Hepatocyte (in vitro differentiated cells): Measurements from ENCODE around the gene ZNF48. TPM values are rescaled to one million over a fixed set of nuclear protein-coding genes. Genes with fewer than 3 reads are reported as not detected.

ENCODE experiments used
- DNase-seq: peaks from one replicate; pipeline ENCODE4 v3.0.0-alpha.2; 2016; ENCODE audit warnings: low spot score
- H2AFZ ChIP-seq: fragments of 200-600 bp; sonication (generic); 2 replicates; pipeline ENCODE4 v1.6.0; 2016; ENCODE audit warnings: antibody characterized with exemption, mild to moderate bottlenecking
- H3K27ac ChIP-seq: fragments of 200-600 bp; sonication (generic); 2 replicates; pipeline ENCODE4 v1.5.1; 2016; ENCODE audit warnings: mild to moderate bottlenecking
- H3K27me3 ChIP-seq: fragments of 200-600 bp; sonication (generic); 2 replicates; pipeline ENCODE4 v1.6.1; 2016
- H3K36me3 ChIP-seq: fragments of 200-600 bp; sonication (generic); replicated peaks from 2 replicates; pipeline ENCODE4 v1.5.1; 2016; ENCODE audit warnings: low read depth; ENCODE audit not compliant: insufficient read depth
- H3K4me1 ChIP-seq: fragments of 200-600 bp; sonication (generic); 2 replicates; pipeline ENCODE4 v1.5.1; 2016; ENCODE audit warnings: mild to moderate bottlenecking, moderate library complexity; ENCODE audit not compliant: insufficient read depth
- H3K4me2 ChIP-seq: fragments of 200-600 bp; sonication (generic); 2 replicates; pipeline ENCODE4 v1.6.0; 2016
- H3K4me3 ChIP-seq: fragments of 200-600 bp; sonication (generic); 2 replicates; pipeline ENCODE4 v1.5.1; 2016; ENCODE audit warnings: mild to moderate bottlenecking
- H3K79me2 ChIP-seq: fragments of 200-600 bp; sonication (generic); 2 replicates; pipeline ENCODE4 v1.6.0; 2017; ENCODE audit warnings: mild to moderate bottlenecking
- H3K9me2 ChIP-seq: fragments of 200-600 bp; sonication (generic); replicated peaks from 2 replicates; pipeline ENCODE4 v1.6.0; 2017; ENCODE audit warnings: mild to moderate bottlenecking; ENCODE audit not compliant: insufficient read depth
- H3K9me3 ChIP-seq: fragments of 200-600 bp; sonication (generic); 2 replicates; pipeline ENCODE4 v1.5.1; 2016; ENCODE audit warnings: low read depth, mild to moderate bottlenecking
- H4K20me1 ChIP-seq: fragments of 200-600 bp; sonication (generic); 2 replicates; pipeline ENCODE4 v1.6.0; 2016; ENCODE audit warnings: mild to moderate bottlenecking; ENCODE audit not compliant: insufficient read depth, poor library complexity, severe bottlenecking
- EZH2 ChIP-seq: fragments of 200-600 bp; sonication (generic); IDR thresholded peaks from 2 replicates; pipeline ENCODE4 v1.6.1; 2016; ENCODE audit warnings: antibody characterized with exemption, mild to moderate bottlenecking, borderline replicate concordance
- EZH2phosphoT487 ChIP-seq: fragments of 200-600 bp; sonication (generic); IDR thresholded peaks from one replicate; pipeline ENCODE4 v1.6.1; 2018; ENCODE audit warnings: antibody characterized with exemption, mild to moderate bottlenecking, low read depth, moderate library complexity; ENCODE audit not compliant: unreplicated experiment, severe bottlenecking
- WGBS: methylation state at CpG from one replicate; pipeline ENCODE4 v1.1.6; 2016; ENCODE audit warnings: low lambda C conversion rate; ENCODE audit errors: missing lambda C conversion rate; 5-methylcytosine and 5-hydroxymethylcytosine counted together
- polyA plus RNA-seq: library from polyadenylated mRNA; unstranded; fragments of >200 nt; fragmentation: Nextera tagmentation; extraction: Ambion mirVana; gene quantifications from 2 replicates; pipeline ENCODE4 v1.2.1, GENCODE V29; 2016
- total RNA-seq: library from RNA; depleted of rRNA; stranded (reverse); fragments of >200 nt; gene quantifications from 2 replicates; pipeline ENCODE4 v1.2.3, GENCODE V29; 2014
- TF ChIP-seq, protein P1 (sequence below): fragments of 200-600 bp; sonication (generic); IDR thresholded peaks from 2 replicates; pipeline ENCODE4 v1.5.1; 2016; ENCODE audit warnings: antibody characterized with exemption, mild to moderate bottlenecking; ENCODE audit not compliant: poor library complexity

The ZNF48 gene
- total and polyA plus RNA-seq, 2 experiments from 2014 or later: 6.1 to 7.7 TPM

- Histone ChIP-seq H3K4me1 (peaks cover 11% of the 10 kb centered on the region), H2AFZ (no peak overlapping the region), H3K27me3 (no peaks in the 10 kb centered on the region), H3K4me3 (no peak overlapping the region), H3K79me2 (peaks cover 6% of the 10 kb centered on the region), H3K9me3 (no peaks in the 10 kb centered on the region), H3K4me2 (no peak overlapping the region), H3K27ac (no peak overlapping the region), H3K9me2 (no peaks in the 10 kb centered on the region), H4K20me1 (no peaks in the 10 kb centered on the region), H3K36me3 (no peaks in the 10 kb centered on the region)
- WGBS: 89% methylated on average over 13 of the region's 13 CpGs
- TF ChIP-seq EZH2 (no peak), EZH2phosphoT487 (no peak)
- TF ChIP-seq, protein P1, sequence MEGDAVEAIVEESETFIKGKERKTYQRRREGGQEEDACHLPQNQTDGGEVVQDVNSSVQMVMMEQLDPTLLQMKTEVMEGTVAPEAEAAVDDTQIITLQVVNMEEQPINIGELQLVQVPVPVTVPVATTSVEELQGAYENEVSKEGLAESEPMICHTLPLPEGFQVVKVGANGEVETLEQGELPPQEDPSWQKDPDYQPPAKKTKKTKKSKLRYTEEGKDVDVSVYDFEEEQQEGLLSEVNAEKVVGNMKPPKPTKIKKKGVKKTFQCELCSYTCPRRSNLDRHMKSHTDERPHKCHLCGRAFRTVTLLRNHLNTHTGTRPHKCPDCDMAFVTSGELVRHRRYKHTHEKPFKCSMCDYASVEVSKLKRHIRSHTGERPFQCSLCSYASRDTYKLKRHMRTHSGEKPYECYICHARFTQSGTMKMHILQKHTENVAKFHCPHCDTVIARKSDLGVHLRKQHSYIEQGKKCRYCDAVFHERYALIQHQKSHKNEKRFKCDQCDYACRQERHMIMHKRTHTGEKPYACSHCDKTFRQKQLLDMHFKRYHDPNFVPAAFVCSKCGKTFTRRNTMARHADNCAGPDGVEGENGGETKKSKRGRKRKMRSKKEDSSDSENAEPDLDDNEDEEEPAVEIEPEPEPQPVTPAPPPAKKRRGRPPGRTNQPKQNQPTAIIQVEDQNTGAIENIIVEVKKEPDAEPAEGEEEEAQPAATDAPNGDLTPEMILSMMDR: no peak
- no peak for DNase-seq
Observed at GRCh38 chr16:30381291-30382041, 13.8 kb upstream of the ZNF48 start.

- Histone ChIP-seq H3K4me3 (no peak within 1 kb of the TSS), H3K79me2 (peaks cover 6% of the 10 kb centered on the region), H3K9me3 (no peaks in the 10 kb centered on the region), H3K9me2 (no peaks in the 10 kb centered on the region), H2AFZ (no peak within 1 kb of the TSS), H4K20me1 (no peaks in the 10 kb centered on the region), H3K27ac (no peak within 1 kb of the TSS), H3K36me3 (no peaks in the 10 kb centered on the region), H3K4me1 (peaks cover 2% of the 10 kb centered on the region), H3K4me2 (no peak within 1 kb of the TSS), H3K27me3 (no peaks in the 10 kb centered on the region)
- DNase-seq: no peak
- TF ChIP-seq EZH2: no peak
- TF ChIP-seq, protein P1: no peak
- TF ChIP-seq EZH2phosphoT487: no peak
- WGBS: 90% methylated on average over 12 of the region's 12 CpGs
Observed at GRCh38 chr16:30382111-30382881, 12.9 kb upstream of the ZNF48 start, which contains the start of gene SEPTIN1. Gene SEPTIN1, minus strand, starts transcription at chr16:30382561. Its CDS starts 19 bp downstream, at chr16:30382542.

DNA sequence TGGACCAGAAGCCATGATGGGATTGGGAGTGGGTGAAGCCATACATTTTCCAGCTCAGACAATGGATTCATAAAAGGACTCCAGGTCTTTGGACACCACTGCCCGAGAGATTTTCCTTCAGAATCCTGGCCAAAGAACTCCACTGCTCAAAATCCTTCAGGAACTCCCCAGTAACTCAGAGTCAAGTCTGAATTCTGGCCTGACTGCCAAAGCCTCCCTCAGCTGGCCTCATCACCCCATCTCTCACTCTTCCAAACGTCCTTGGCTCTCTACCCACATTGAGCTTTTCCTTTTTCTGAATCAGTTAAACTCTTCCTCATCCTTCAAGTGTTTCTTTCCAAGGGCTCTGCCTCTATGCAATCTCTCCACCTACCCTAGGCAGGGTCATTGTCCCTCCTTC is 11.7 kb upstream of the ZNF48 start:
- no peak for TF ChIP-seq EZH2
- no peak for TF ChIP-seq EZH2phosphoT487
- TF ChIP-seq, protein P1: no peak
- no peaks in the 10 kb centered on the region for H3K27me3 ChIP-seq
- H3K27ac ChIP-seq: no peak overlapping the region
- H3K4me3 ChIP-seq: no peak overlapping the region
- 80% methylated on average over 2 of the region's 2 CpGs for WGBS
- no peak for DNase-seq
- no peaks in the 10 kb centered on the region for H4K20me1 ChIP-seq
- no peak overlapping the region for H3K4me2 ChIP-seq
- no peaks in the 10 kb centered on the region for H3K9me3 ChIP-seq
- no peak overlapping the region for H2AFZ ChIP-seq
- H3K36me3 ChIP-seq: no peaks in the 10 kb centered on the region
- H3K79me2 ChIP-seq: peaks cover 6% of the 10 kb centered on the region
- H3K9me2 ChIP-seq: no peaks in the 10 kb centered on the region
- no peaks in the 10 kb centered on the region for H3K4me1 ChIP-seq
